Endothelial cell of umbilical vein (primary cell): Measurements from ENCODE around the gene RAPGEF4. TPM values are rescaled to one million over a fixed set of nuclear protein-coding genes. Genes with fewer than 3 reads are reported as not detected.
A peak's percentile ranks its signal among the peaks of the same experiment; 100 is the strongest.

Source experiments
- BruUV-seq: library from RNA; stranded (reverse); fragments of 400-500 nt; replicated peaks from 2 replicates; lab custom pipeline; 2021; lab: Mats Ljungman, UMichigan
- CTCF ChIA-PET: fragments of 300-600, 350-600 bp; sonication (Branson Sonifier 250); formaldehyde crosslinking; loops from one replicate; lab custom pipeline; 2021; ENCODE audit warnings: antibody characterized with exemption, inconsistent platforms; lab: Charles Lee
- POLR2A ChIA-PET: fragments of 300-600, 350-600 bp; sonication (Branson Sonifier 250); formaldehyde crosslinking; loops from one replicate; lab custom pipeline; 2021; ENCODE audit warnings: antibody characterized with exemption, inconsistent platforms; lab: Charles Lee
- DNase-seq: peaks from one replicate; pipeline ENCODE4 v3.0.0-alpha.2; 2011; ENCODE audit warnings: low read depth, low spot score
- FAIRE-seq: peaks from 2 replicates; lab custom pipeline; 2011; peaks lifted over from hg19 to GRCh38; lab: Jason Lieb, UNC
- H2AFZ ChIP-seq: 2 replicates; pipeline ENCODE4 v1.6.0; 2012; ENCODE audit warnings: low read depth, low read length, control low read depth, inconsistent platforms
- H3K27ac ChIP-seq: 2 replicates; pipeline ENCODE4 v1.5.1; 2011; ENCODE audit warnings: low read depth, mild to moderate bottlenecking, control low read depth, low read length, moderate library complexity; ENCODE audit not compliant: insufficient read depth
- H3K27me3 ChIP-seq, 2 experiments: 2 replicates each; pipeline versions ENCODE4 v1.6.0 to v1.6.1; 2011; ENCODE audit warnings: low read length in 2 of 2, mixed read lengths in 1 of 2; ENCODE audit not compliant: control insufficient read depth in 2 of 2, insufficient read depth in 2 of 2
- H3K36me3 ChIP-seq, 2 experiments: 2 replicates in 1 of 2; 3 replicates in 1 of 2; pipeline ENCODE4 v1.5.1; 2011; ENCODE audit warnings: low read length in 2 of 2, mild to moderate bottlenecking in 1 of 2, moderate library complexity in 1 of 2; ENCODE audit not compliant: control insufficient read depth in 2 of 2, insufficient read depth in 2 of 2; ENCODE audit errors: extremely low read depth in 1 of 2
- H3K4me1 ChIP-seq: 3 replicates; pipeline ENCODE4 v1.5.1; 2011; ENCODE audit warnings: mild to moderate bottlenecking, low read length; ENCODE audit not compliant: control insufficient read depth, insufficient read depth; ENCODE audit errors: extremely low read depth
- H3K4me2 ChIP-seq: 2 replicates; pipeline ENCODE4 v1.6.1; 2011; ENCODE audit warnings: low read length, control low read depth, mixed read lengths; ENCODE audit not compliant: insufficient read depth
- H3K4me3 ChIP-seq, 3 experiments: fragments of 200-600 bp in 1 of 3; sonication (generic), shearing (Covaris generic) in 1 of 3; replicated peaks in 1 of 3; 2 replicates each; pipeline ENCODE4 v1.5.1; 2011 to 2016; ENCODE audit warnings: control low read depth in 3 of 3, low read length in 3 of 3, mild to moderate bottlenecking in 2 of 3, inconsistent platforms in 1 of 3, low read depth in 1 of 3, moderate library complexity in 1 of 3; ENCODE audit not compliant: insufficient read depth in 1 of 3
- H3K79me2 ChIP-seq: 2 replicates; pipeline ENCODE4 v1.6.0; 2012; ENCODE audit warnings: low read length, inconsistent platforms; ENCODE audit not compliant: control insufficient read depth, insufficient read depth
- H3K9ac ChIP-seq: replicated peaks from 2 replicates; pipeline ENCODE3; 2011; ENCODE audit warnings: low read length, control low read depth; ENCODE audit not compliant: insufficient read depth; ENCODE audit errors: extremely low read depth
- H3K9me1 ChIP-seq: replicated peaks from 3 replicates; pipeline ENCODE4 v1.6.0; 2011; ENCODE audit warnings: mild to moderate bottlenecking, low read length; ENCODE audit not compliant: control insufficient read depth, insufficient read depth; ENCODE audit errors: extremely low read depth
- H3K9me3 ChIP-seq: replicated peaks from 2 replicates; pipeline ENCODE4 v1.5.1; 2012; ENCODE audit warnings: low read length, inconsistent platforms; ENCODE audit not compliant: control insufficient read depth, insufficient read depth
- H4K20me1 ChIP-seq: replicated peaks from 2 replicates; pipeline ENCODE3; 2011; ENCODE audit warnings: mild to moderate bottlenecking, low read length; ENCODE audit not compliant: control insufficient read depth, insufficient read depth; ENCODE audit errors: extremely low read depth
- CTCF ChIP-seq, 2 donors: IDR thresholded peaks; 1 replicate in 1 of 2; 2 replicates in 1 of 2; pipeline ENCODE4 v1.5.1; 2011; ENCODE audit warnings: low read length in 2 of 2, mild to moderate bottlenecking in 2 of 2, moderate library complexity in 2 of 2, control low read depth in 1 of 2, inconsistent platforms in 1 of 2, low read depth in 1 of 2; ENCODE audit not compliant: insufficient read depth in 1 of 2; ENCODE audit errors: extremely low read depth in 1 of 2
- EZH2 ChIP-seq: IDR thresholded peaks from 2 replicates; pipeline ENCODE4 v1.6.1; 2012; ENCODE audit warnings: borderline replicate concordance, low read depth, mild to moderate bottlenecking, moderate library complexity, low read length, inconsistent platforms; ENCODE audit not compliant: severe bottlenecking
- GATA2 ChIP-seq: IDR thresholded peaks from 2 replicates; pipeline ENCODE4 v1.7.0; 2011; ENCODE audit warnings: low read depth, mild to moderate bottlenecking, moderate library complexity, mixed read lengths, low read length; ENCODE audit not compliant: insufficient read length, insufficient read depth
- POLR2AphosphoS5 ChIP-seq: IDR thresholded peaks from 2 replicates; pipeline ENCODE4 v1.6.1; 2012; ENCODE audit warnings: low read depth, mild to moderate bottlenecking, control low read depth, low read length, moderate library complexity; ENCODE audit not compliant: insufficient read depth
- dilution Hi-C: fragments of 300-500 bp; cut with MboI; formaldehyde crosslinking; loops from one replicate; pipeline ENCODE4 v1.15.0; 2019; ENCODE audit warnings: low sequenced_read_pairs; ENCODE audit not compliant: extremely low pct_ligation_motif_present
- intact Hi-C: fragments of 100-400 bp; cut with micrococcal nuclease; formaldehyde crosslinking; loops from one replicate; pipeline ENCODE4 v1.10.0; 2022
- polyA plus RNA-seq, 4 experiments: library from polyadenylated mRNA; depleted of rRNA in 3 of 4; stranded (reverse) in 3 of 4; unstranded in 1 of 4; fragments of >200 nt; gene quantifications; 2 replicates each; pipeline versions ENCODE4 v1.2.1 to v1.2.3, GENCODE V29; 2011 to 2012; ENCODE audit warnings: missing spikeins in 1 of 4
- total RNA-seq: library from RNA; stranded (reverse); gene quantifications from 2 replicates; pipeline ENCODE4 v1.2.3, GENCODE V29; 2021

Gene RAPGEF4
- total and polyA plus RNA-seq, 2 donors (not counting 3 experiments of a cell fraction or from before 2014, with no cell fraction given), result 7.2 to 9.2 TPM

- FAIRE-seq, result no peak
- POLR2A ChIA-PET, result no interaction called here
- intact Hi-C loops, result no loop called here
Observed at GRCh38 chr2:173019755-173020154, 284.1 kb downstream of the RAPGEF4 start.

DNA sequence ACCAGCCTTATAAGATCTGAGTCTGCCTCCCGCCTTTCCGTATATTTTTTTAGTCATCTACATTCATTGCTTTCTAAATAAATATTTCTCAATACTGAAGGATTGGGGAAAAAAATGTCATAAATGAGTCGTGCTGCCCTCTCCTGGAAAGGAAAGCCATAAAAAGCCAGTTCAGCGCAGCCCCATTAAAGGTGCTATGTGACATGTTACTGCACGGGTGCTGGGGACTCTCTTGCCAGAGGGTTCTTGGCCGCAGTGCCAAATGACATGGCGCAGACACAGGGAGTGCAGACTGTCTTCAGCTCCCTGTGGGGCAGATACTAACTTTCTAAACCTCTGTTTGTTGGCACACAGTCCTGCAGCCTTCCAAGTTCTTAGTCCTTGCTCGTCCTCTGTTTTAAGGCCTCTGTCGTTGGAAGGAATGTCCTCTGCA lies 286.3 kb downstream of the RAPGEF4 start:
- TF ChIP-seq GATA2 (no peak), CTCF (IDR thresholded peaks at IDR 0.05; ENCODE audit: extremely low read depth in 1 of 2, insufficient read depth in 1 of 2, low read depth in 1 of 2, low read length in 2 of 2) (peak; percentile 8 to 23)
- intact Hi-C loops (loop anchor here (1.0 to 2.0 kb wide), 4 partner anchors 50 to 216 kb away; no protein-coding TSS in a partner anchor), dilution Hi-C loops (loop anchor here (25.0 kb wide), 1 partner anchor 190 kb away; no protein-coding TSS in a partner anchor)
- Histone ChIP-seq H3K36me3 (peaks cover 0 to 2% of the 10 kb centered on the region in 2 experiments), H3K27me3 (peaks cover 0 to 2% of the 10 kb centered on the region in 2 experiments), H3K4me2 (no peak overlapping the region), H4K20me1 (no peaks in the 10 kb centered on the region), H3K9me3 (no peaks in the 10 kb centered on the region), H3K79me2 (no peaks in the 10 kb centered on the region), H3K9ac (no peak overlapping the region), H2AFZ (no peak overlapping the region), H3K9me1 (no peaks in the 10 kb centered on the region), H3K4me1 (no peaks in the 10 kb centered on the region), H3K4me3 (no peak overlapping the region), H3K27ac (no peak overlapping the region)
- ChIA-PET CTCF (interaction anchor here (0.8 to 14.3 kb wide), 12 partner anchors 13 to 217 kb away, joined by 3 to 493 read pairs (median 10); no protein-coding TSS in a partner anchor), POLR2A (no interaction called here)
- BruUV-seq, result no TSS peak
- peak; percentile 18 for DNase-seq
- FAIRE-seq, result peak; percentile 63

More at GRCh38 chr2:173019755-173020154, 284.1 kb downstream of the RAPGEF4 start:
- no peak overlapping the region for H2AFZ ChIP-seq
- peaks cover 0 to 2% of the 10 kb centered on the region in 2 experiments for H3K27me3 ChIP-seq
- no peaks in the 10 kb centered on the region for H3K4me1 ChIP-seq
- H3K36me3 ChIP-seq, result peaks cover 0 to 2% of the 10 kb centered on the region in 2 experiments
- no peaks in the 10 kb centered on the region for H4K20me1 ChIP-seq
- H3K4me3 ChIP-seq, result no peak overlapping the region
- CTCF ChIA-PET, result interaction anchor here (1.6 to 14.3 kb wide), 2 partner anchors 194 to 423 kb away, joined by 3 to 493 read pairs; no protein-coding TSS in a partner anchor
- no peaks in the 10 kb centered on the region for H3K9me3 ChIP-seq
- H3K27ac ChIP-seq, result no peak overlapping the region
- BruUV-seq, result no TSS peak
- no peak overlapping the region for H3K9ac ChIP-seq
- H3K79me2 ChIP-seq, result no peaks in the 10 kb centered on the region
- dilution Hi-C loops, result loop anchor here (25.0 kb wide), 1 partner anchor 193 kb away; no protein-coding TSS in a partner anchor
- no peaks in the 10 kb centered on the region for H3K9me1 ChIP-seq
- no peak overlapping the region for H3K4me2 ChIP-seq
- TF ChIP-seq EZH2, result no peak
- no peak for TF ChIP-seq POLR2AphosphoS5
- TF ChIP-seq GATA2, result no peak
- no peak for DNase-seq
